Naive thymus-derived CD4-positive, alpha-beta T cell (primary cell): ENCODE data around the gene ZNF674. TPM values are rescaled to one million over a fixed set of nuclear protein-coding genes. Genes with fewer than 3 reads are reported as not detected.
"Not testable (repeated sequence)": the region's sequence is repeated elsewhere in the genome, so short reads cannot be mapped to it uniquely, and the experiment has no call there.

Source experiments
- ATAC-seq: fragments of 150-1000 bp; cut with Tn5 transposase; 2 replicates; pipeline ENCODE4 v1.10.0; 2021; ENCODE audit warnings: mild to moderate bottlenecking, moderate library complexity
- CTCF ChIA-PET: fragments of 350-600 bp; sonication (Branson Sonifier 250); formaldehyde crosslinking; loops from one replicate; lab custom pipeline; 2021; ENCODE audit warnings: antibody characterized with exemption; lab: Charles Lee
- POLR2A ChIA-PET: fragments of 350-600 bp; sonication (Branson Sonifier 250); formaldehyde crosslinking; loops from one replicate; lab custom pipeline; 2021; ENCODE audit warnings: antibody characterized with exemption, inconsistent platforms; lab: Charles Lee
- DNase-seq, 9 donors: peaks; one replicate each; pipeline versions ENCODE4 v3.0.0 to v3.0.0-alpha.2; 2020 to 2022; ENCODE audit warnings: mixed read lengths in 1 of 9
- H3K27ac ChIP-seq: one replicate; pipeline ENCODE4 v1.7.0; 2013; ENCODE audit warnings: mild to moderate bottlenecking, low read depth, low read length, moderate library complexity
- H3K27me3 ChIP-seq, 2 donors: one replicate each; pipeline ENCODE4 v1.7.0; 2013; ENCODE audit warnings: low read length in 2 of 2, mild to moderate bottlenecking in 2 of 2, moderate library complexity in 2 of 2; ENCODE audit not compliant: control insufficient read depth in 2 of 2, insufficient read depth in 2 of 2
- H3K36me3 ChIP-seq, 3 experiments: 1 replicate in 2 of 3; 2 replicates in 1 of 3; pipeline ENCODE4 v1.7.0; 2013; ENCODE audit warnings: low read length in 3 of 3, mild to moderate bottlenecking in 3 of 3, moderate library complexity in 1 of 3; ENCODE audit not compliant: insufficient read depth in 3 of 3, control insufficient read depth in 2 of 3
- H3K4me1 ChIP-seq, 2 donors: one replicate each; pipeline ENCODE4 v1.7.0; 2013; ENCODE audit warnings: low read length in 2 of 2, mild to moderate bottlenecking in 2 of 2, moderate library complexity in 1 of 2; ENCODE audit not compliant: control insufficient read depth in 2 of 2, insufficient read depth in 2 of 2
- H3K4me3 ChIP-seq: 2 replicates; pipeline ENCODE4 v1.7.0; 2013; ENCODE audit warnings: mild to moderate bottlenecking, low read length
- H3K9me3 ChIP-seq, 3 experiments: 1 replicate in 2 of 3; 2 replicates in 1 of 3; pipeline ENCODE4 v1.7.0; 2013; ENCODE audit warnings: low read length in 3 of 3; ENCODE audit not compliant: control insufficient read depth in 2 of 3
- H3K27ac Mint-ChIP-seq, 9 donors: one replicate each; pipeline ENCODE4 v1.8.0; 2020 to 2022; ENCODE audit warnings: mixed read lengths in 9 of 9, mild to moderate bottlenecking in 8 of 9, moderate library complexity in 5 of 9, inconsistent platforms in 2 of 9
- H3K27me3 Mint-ChIP-seq, 5 donors: one replicate each; pipeline ENCODE4 v1.8.0; 2021 to 2022; ENCODE audit warnings: mixed read lengths in 5 of 5, mild to moderate bottlenecking in 1 of 5
- H3K36me3 Mint-ChIP-seq, 5 donors: one replicate each; pipeline ENCODE4 v1.8.0; 2020 to 2022; ENCODE audit warnings: mixed read lengths in 5 of 5, mild to moderate bottlenecking in 3 of 5, inconsistent platforms in 1 of 5
- H3K4me1 Mint-ChIP-seq, 7 donors: one replicate each; pipeline ENCODE4 v1.8.0; 2020 to 2022; ENCODE audit warnings: mixed read lengths in 7 of 7, mild to moderate bottlenecking in 3 of 7, inconsistent platforms in 1 of 7
- H3K4me3 Mint-ChIP-seq, 10 donors: one replicate each; pipeline ENCODE4 v1.8.0; 2020 to 2022; ENCODE audit warnings: mild to moderate bottlenecking in 10 of 10, mixed read lengths in 10 of 10, moderate library complexity in 6 of 10, inconsistent platforms in 2 of 10
- H3K9me3 Mint-ChIP-seq, 11 donors: one replicate each; pipeline ENCODE4 v1.8.0; 2020 to 2022; ENCODE audit warnings: mixed read lengths in 11 of 11, mild to moderate bottlenecking in 4 of 11, inconsistent platforms in 1 of 11, moderate library complexity in 1 of 11
- intact Hi-C, 2 donors: fragments of 100-400 bp; cut with micrococcal nuclease; formaldehyde crosslinking; loops; one replicate each; pipeline ENCODE4 v1.15.1; 2023
- polyA plus RNA-seq, 2 donors: library from polyadenylated mRNA; unstranded; fragments of 300-500 nt; fragmentation: Illumina TruSeq; gene quantifications; one replicate each; pipeline ENCODE4 v1.2.3, GENCODE V29; 2021
- total RNA-seq, 6 experiments: library from RNA in 5 of 6; stranded (reverse) in 5 of 6; gene quantifications; 1 replicate in 5 of 6; 2 replicates in 1 of 6; pipeline ENCODE4 v1.2.3 and lab custom pipeline; 2021 to 2026

ZNF674 gene
- total and polyA plus RNA-seq, 7 experiments from 2014 or later: 0.77 to 6.9 (median 5.1) TPM

DNA sequence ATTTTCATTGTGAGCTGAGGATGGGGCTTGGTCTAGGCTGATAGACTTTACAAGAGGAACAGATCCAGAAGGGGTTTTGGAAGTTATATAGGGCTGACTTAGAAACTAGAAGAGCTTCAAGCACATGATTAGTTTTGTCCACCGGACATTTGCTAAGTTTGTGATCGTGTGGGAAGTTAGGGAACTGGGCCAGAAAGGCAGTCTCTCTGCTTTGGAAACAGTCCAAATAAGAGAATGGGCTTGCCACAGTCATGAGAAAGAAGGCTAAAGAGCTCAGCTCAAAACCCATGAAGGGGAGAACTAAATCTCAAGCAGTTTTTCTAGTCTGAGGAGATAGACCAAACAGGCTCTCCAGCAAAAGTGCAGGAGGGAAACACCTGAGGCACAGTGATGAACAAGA lies 67.8 kb downstream of the ZNF674 start:
- no peak overlapping the region for H3K27ac ChIP-seq
- Mint-ChIP-seq H3K4me3 (no peak overlapping the region), H3K27me3 (no peaks in the 10 kb centered on the region), H3K9me3 (peaks cover 0 to 65% (median 22%) of the 10 kb centered on the region in 11 donors), H3K4me1 (no peaks in the 10 kb centered on the region), H3K27ac (no peak overlapping the region), H3K36me3 (peaks cover 0 to 51% (median 32%) of the 10 kb centered on the region in 5 donors)
- no peak for ATAC-seq
- ChIA-PET POLR2A (no interaction called here), CTCF (interaction anchor here (0.5 kb wide), 1 partner anchor 103 kb away, joined by 4 read pairs; no protein-coding TSS in a partner anchor)
- DNase-seq: no peak
- peaks cover 0 to 3% (median 0%) of the 10 kb centered on the region in 3 experiments for H3K36me3 ChIP-seq
- no peak overlapping the region for H3K4me3 ChIP-seq
- no peaks in the 10 kb centered on the region for H3K4me1 ChIP-seq
- H3K27me3 ChIP-seq: no peaks in the 10 kb centered on the region
- intact Hi-C loops: no loop called here
- H3K9me3 ChIP-seq: no peaks in the 10 kb centered on the region

DNA sequence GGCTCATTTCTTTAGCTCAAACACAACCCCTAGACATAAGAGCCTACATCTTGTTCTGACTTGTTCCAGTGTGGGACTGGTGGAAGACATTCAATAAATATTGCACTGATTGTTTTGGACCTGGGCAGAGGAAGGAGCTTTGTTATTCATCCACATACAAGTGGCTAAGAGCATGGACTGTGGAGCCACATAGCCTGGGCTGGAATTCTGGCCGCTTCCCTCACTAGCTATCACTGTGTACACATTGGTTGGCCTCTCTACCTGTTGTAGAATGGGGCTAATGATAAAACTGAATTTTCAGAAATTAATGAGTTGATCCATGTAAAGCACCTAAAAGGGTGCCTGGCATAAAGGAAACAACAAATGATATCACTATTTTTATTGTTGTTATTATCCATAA lies 80.0 kb downstream of the ZNF674 start:
- no peak overlapping the region for H3K4me3 ChIP-seq
- peaks cover 0 to 10% (median 2%) of the 10 kb centered on the region in 11 donors for H3K9me3 Mint-ChIP-seq
- H3K27ac Mint-ChIP-seq: no peak overlapping the region
- no peaks in the 10 kb centered on the region for H3K27me3 ChIP-seq
- H3K27ac ChIP-seq: no peak overlapping the region
- peaks cover 0 to 7% of the 10 kb centered on the region in 2 donors for H3K4me1 ChIP-seq
- no peak for ATAC-seq
- intact Hi-C loops: no loop called here
- ChIA-PET POLR2A (no interaction called here), CTCF (no interaction called here)
- H3K4me3 Mint-ChIP-seq: no peak overlapping the region
- H3K4me1 Mint-ChIP-seq: peaks cover 4 to 15% (median 7%) of the 10 kb centered on the region in 7 donors
- no peak for DNase-seq
- H3K27me3 Mint-ChIP-seq: no peaks in the 10 kb centered on the region
- peaks cover 0 to 25% (median 4%) of the 10 kb centered on the region in 3 experiments for H3K36me3 ChIP-seq
- no peaks in the 10 kb centered on the region for H3K9me3 ChIP-seq
- peaks cover 0 to 60% (median 48%) of the 10 kb centered on the region in 5 donors for H3K36me3 Mint-ChIP-seq

DNA sequence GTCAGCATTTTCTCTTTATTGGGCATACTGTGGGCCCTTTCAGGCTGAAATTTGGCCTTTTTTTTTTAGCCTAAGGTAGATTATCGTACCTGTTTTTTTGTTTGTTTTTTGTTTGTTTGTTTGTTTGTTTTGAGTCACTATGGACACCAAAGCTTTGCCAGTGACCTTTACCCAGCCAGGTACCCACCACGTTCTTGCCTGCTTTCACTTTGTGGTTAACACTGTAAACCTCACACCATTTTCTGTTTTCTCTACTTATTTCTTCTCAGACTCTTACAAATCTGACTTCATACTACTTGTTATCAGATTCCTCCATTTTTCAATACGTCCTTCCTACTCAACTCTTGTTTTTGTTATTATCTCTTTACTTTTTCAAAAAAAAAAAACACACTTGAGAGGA lies 81.5 kb downstream of the ZNF674 start:
- CTCF ChIA-PET: no interaction called here
- ATAC-seq: no peak

DNA sequence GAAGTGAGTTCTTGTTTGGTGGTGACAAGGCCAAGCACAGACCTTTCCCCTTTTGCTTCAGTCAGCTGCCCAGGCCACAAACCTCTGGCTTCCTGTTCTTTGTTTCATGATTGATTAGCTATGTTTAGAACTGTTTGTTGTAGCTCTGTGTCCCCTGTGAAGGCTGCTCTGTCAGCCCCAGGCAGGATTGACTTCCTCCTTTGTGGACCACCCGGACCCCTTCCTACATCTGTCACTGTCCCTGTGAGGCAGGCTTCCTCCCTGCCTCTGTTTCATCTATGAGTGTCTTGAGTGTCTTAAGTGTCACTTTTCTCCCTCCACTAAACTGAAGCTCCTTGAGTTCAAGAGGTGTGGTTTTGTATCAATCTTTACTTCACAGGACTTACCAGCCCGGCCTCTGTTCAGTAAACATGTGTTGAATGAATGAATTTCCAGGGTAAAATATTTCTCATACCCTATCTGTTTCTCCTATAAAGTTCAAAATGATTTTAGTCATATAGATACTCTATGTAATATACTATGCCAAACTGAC lies 83.5 kb downstream of the ZNF674 start:
- H3K36me3 ChIP-seq: peaks cover 0 to 21% (median 6%) of the 10 kb centered on the region in 3 experiments
- H3K9me3 Mint-ChIP-seq: no peaks in the 10 kb centered on the region
- H3K9me3 ChIP-seq: no peaks in the 10 kb centered on the region
- H3K36me3 Mint-ChIP-seq: peaks cover 0 to 40% (median 29%) of the 10 kb centered on the region in 5 donors
- peaks cover 0 to 7% of the 10 kb centered on the region in 2 donors for H3K4me1 ChIP-seq
- peaks cover 4 to 18% (median 8%) of the 10 kb centered on the region in 7 donors for H3K4me1 Mint-ChIP-seq
- ChIA-PET CTCF (no interaction called here), POLR2A (no interaction called here)
- no peak overlapping the region for H3K4me3 ChIP-seq
- intact Hi-C loops: no loop called here
- H3K27ac ChIP-seq: no peak overlapping the region
- no peak for ATAC-seq
- H3K27me3 Mint-ChIP-seq: no peaks in the 10 kb centered on the region
- H3K27ac Mint-ChIP-seq: peak overlapping the region in 7 of 9 donors; percentile 19 to 87 (median 58)
- H3K4me3 Mint-ChIP-seq: peak overlapping the region in 2 of 10 donors; percentile 34 to 74
- no peak for DNase-seq
- no peaks in the 10 kb centered on the region for H3K27me3 ChIP-seq

More for the DNA sequence above, 81.5 kb downstream of the ZNF674 start:
- Histone ChIP-seq H3K27me3 (no peaks in the 10 kb centered on the region), H3K9me3 (no peaks in the 10 kb centered on the region), H3K36me3 (peaks cover 0 to 19% (median 4%) of the 10 kb centered on the region in 3 experiments), H3K27ac (no peak overlapping the region), H3K4me1 (peaks cover 0 to 7% of the 10 kb centered on the region in 2 donors), H3K4me3 (no peak overlapping the region)
- peaks cover 0 to 51% (median 35%) of the 10 kb centered on the region in 5 donors for H3K36me3 Mint-ChIP-seq
- POLR2A ChIA-PET: no interaction called here
- no peak overlapping the region for H3K4me3 Mint-ChIP-seq
- no peak for DNase-seq
- peak overlapping the region in 2 of 9 donors; percentile 56 to 77 for H3K27ac Mint-ChIP-seq
- intact Hi-C loops: no loop called here
- peaks cover 0 to 4% (median 0%) of the 10 kb centered on the region in 11 donors for H3K9me3 Mint-ChIP-seq
- H3K27me3 Mint-ChIP-seq: no peaks in the 10 kb centered on the region
- H3K4me1 Mint-ChIP-seq: peaks cover 4 to 18% (median 8%) of the 10 kb centered on the region in 7 donors

DNA sequence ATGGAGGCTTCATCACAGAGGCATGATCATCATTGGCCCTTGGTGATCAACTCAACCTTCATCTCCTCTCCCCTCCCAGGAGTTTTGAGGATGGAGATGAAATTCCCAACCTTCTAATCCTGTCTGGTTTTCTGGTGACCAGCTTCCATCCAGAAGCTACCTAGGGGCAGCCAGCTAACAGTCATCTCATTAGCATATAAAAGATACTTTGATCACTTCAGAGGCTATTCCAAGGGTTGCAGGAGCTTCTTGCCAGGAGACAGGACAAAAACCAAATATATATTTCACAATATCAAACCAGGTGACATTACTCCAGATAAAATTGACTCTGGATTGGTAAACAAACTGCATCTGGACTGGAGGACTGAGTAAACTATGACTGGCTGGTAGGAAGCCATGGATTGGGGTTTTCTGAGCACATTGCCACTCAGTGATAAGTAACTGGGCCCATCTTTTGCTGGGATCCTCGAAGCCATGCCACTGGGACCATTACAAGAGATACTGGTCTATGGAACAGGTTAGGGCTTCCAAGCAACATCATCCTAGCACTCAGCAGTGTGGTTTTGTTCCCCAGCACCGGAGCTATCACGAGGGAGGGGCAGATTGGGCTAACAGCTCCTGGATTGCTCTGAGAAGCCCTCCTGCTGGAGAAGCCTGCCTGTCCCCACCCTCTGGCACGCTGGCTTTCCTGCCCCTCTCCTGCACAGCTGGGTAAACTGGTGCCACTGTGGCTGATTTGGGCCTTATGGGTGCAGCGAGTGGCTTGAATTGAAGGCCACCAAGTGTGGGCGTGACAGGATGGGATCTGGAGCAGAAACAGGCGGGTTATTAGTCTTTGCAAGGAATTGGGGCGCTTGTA lies 84.2 kb downstream of the ZNF674 start:
- H3K9me3 Mint-ChIP-seq, DNase-seq, H3K27me3 ChIP-seq, H3K27me3 Mint-ChIP-seq, CTCF ChIA-PET, H3K4me3 ChIP-seq, ATAC-seq, H3K4me1 ChIP-seq, intact Hi-C loops, H3K9me3 ChIP-seq, H3K27ac ChIP-seq, POLR2A ChIA-PET: not testable (repeated sequence)
- H3K4me3 Mint-ChIP-seq: peak overlapping the region in 3 of 10 donors; percentile 34 to 74 (median 66)
- peaks cover 5 to 21% (median 8%) of the 10 kb centered on the region in 7 donors for H3K4me1 Mint-ChIP-seq
- peaks cover 0 to 26% (median 6%) of the 10 kb centered on the region in 3 experiments for H3K36me3 ChIP-seq
- H3K27ac Mint-ChIP-seq: peak overlapping the region in 3 of 9 donors; percentile 39 to 87 (median 58)
- H3K36me3 Mint-ChIP-seq: peaks cover 0 to 37% (median 26%) of the 10 kb centered on the region in 5 donors

DNA sequence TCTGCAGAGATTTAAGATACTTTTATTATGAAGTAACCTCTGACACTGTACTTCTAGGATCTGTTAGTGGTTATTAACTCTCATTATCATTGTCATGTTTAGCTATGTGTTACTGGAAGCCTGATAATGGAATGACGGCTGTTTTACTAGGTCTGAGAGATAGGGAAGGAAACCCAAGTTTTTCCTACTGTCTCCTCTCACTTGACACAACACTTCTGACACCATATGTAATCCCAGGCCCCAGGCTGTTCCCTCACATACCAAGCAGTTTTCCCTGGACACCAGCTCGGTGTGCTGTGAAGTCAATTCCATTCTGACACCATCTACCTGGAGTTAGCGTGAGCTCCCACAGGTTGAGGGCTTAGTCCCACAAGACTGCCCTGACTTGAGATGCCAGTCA lies 85.6 kb downstream of the ZNF674 start:
- no peak for ATAC-seq
- Histone ChIP-seq H3K36me3 (peaks cover 0 to 19% (median 6%) of the 10 kb centered on the region in 3 experiments), H3K27ac (no peak overlapping the region), H3K4me3 (no peak overlapping the region), H3K4me1 (peaks cover 0 to 7% of the 10 kb centered on the region in 2 donors), H3K9me3 (no peaks in the 10 kb centered on the region), H3K27me3 (no peaks in the 10 kb centered on the region)
- Mint-ChIP-seq H3K36me3 (peaks cover 0 to 34% (median 21%) of the 10 kb centered on the region in 5 donors), H3K4me3 (no peak overlapping the region), H3K27me3 (no peaks in the 10 kb centered on the region), H3K4me1 (peaks cover 5 to 25% (median 9%) of the 10 kb centered on the region in 7 donors), H3K9me3 (no peaks in the 10 kb centered on the region), H3K27ac (no peak overlapping the region)
- no peak for DNase-seq
- intact Hi-C loops: no loop called here
- ChIA-PET POLR2A (no interaction called here), CTCF (interaction anchor here (0.7 kb wide), 1 partner anchor 232 kb away, joined by 4 read pairs; no protein-coding TSS in a partner anchor)
